Fibroblast of mammary gland (primary cell): ENCODE results near the gene CNTN5.
A peak's percentile ranks its signal among the peaks of the same experiment; 100 is the strongest.

ENCODE experiments used
- DNase-seq: peaks from one replicate; pipeline ENCODE4 v3.0.0-alpha.2; 2010; ENCODE audit warnings: low read depth
- H3K4me3 ChIP-seq: 2 replicates; pipeline ENCODE4 v1.5.1; 2011; ENCODE audit warnings: low read depth, mild to moderate bottlenecking, low read length, moderate library complexity; ENCODE audit not compliant: control insufficient read depth
- CTCF ChIP-seq: conservative IDR thresholded peaks from 2 replicates; pipeline ENCODE4 v1.5.1; 2011; ENCODE audit warnings: low read depth, low read length, inconsistent platforms; ENCODE audit not compliant: control insufficient read depth, insufficient read depth

Gene CNTN5

DNA sequence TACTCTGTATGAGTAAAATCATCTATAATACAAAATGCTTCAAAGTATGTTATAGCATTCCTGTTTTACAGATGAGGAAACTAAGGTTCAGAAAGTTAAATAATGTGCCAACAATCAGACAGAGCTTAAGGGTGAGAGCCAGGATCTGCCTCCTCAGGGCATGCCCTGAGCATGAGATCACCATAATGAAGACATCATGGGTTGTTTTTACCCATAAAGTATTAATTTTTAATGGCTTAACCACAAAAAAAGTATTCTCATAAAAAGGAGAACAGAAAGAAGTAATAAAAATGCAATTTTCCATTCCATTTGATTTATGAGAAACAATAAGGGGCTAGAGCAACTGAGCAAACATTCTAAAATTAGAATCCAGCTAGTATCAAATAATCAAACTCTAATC lies 1132.0 kb downstream of the CNTN5 start:
- no peak for TF ChIP-seq CTCF
- peak; percentile 1 for DNase-seq
- H3K4me3 ChIP-seq = no peak overlapping the region

GRCh38 chr11:100163471-100163870 lies 1142.7 kb downstream of the CNTN5 start:
- no peak overlapping the region for H3K4me3 ChIP-seq
- DNase-seq = no peak
- TF ChIP-seq CTCF = no peak

DNA sequence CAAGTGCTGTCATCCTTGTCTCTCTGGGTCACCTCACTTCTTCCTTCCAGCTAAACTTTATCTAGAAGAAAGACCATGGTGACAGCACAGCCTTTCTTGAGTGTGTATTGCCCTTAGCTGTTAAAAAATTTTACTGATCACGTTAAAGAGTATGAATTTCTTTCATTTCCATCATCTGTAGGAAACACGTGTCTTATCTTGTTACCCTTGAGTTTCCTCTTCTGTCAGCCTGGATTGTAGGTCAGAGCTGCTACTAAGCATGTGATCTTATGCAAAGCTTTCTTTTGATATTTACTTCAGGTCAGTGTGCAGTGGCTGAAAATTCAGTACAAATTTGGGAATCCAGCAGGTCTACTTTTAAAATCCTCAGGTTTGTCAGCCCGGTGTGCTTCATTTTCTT lies 1154.1 kb downstream of the CNTN5 start:
- no peak overlapping the region for H3K4me3 ChIP-seq
- DNase-seq = no peak
- TF ChIP-seq CTCF = no peak

DNA sequence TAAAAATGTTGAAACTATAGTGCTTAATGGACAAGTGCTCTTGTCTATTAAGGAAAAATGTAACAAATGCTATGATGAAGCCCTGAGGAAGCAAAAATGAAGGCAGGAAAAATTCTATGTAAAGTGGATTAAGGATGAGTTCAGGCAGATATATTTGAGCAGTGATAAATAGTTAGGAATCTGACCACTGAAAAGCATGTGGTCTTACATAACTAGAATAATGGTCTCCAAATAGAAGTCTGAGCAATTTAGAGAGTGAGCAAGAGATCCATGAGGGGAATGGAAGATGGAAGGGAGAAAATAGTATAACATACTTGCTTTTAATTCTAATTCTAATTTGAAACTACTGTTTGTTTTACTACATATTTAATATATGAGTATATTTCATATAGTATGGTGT lies 1155.7 kb downstream of the CNTN5 start:
- TF ChIP-seq CTCF = no peak
- no peak overlapping the region for H3K4me3 ChIP-seq
- no peak for DNase-seq

DNA sequence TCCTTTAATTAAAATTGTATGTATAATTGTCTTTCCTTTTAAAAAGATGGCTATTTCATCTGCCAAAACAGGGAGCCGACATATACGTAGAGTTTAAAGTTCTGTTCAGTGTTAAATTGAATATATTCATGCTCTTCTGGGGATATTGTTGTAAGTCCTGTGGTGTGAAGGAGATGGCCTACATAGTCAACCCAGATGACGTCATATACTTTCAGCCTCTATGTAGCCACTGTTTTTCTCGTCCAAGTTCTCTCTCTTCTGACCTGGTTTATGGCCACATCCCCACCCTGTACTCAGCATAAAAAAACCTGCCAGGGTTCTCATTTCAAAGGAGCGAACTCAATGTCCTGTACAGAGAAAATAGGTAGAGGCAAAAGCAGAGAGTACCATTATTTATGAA lies 1156.9 kb downstream of the CNTN5 start:
- no peak for DNase-seq
- no peak for TF ChIP-seq CTCF
- H3K4me3 ChIP-seq = no peak overlapping the region

- TF ChIP-seq CTCF = no peak
- DNase-seq = no peak
- no peak overlapping the region for H3K4me3 ChIP-seq
Measured at GRCh38 chr11:100182350-100182749, 1161.6 kb downstream of the CNTN5 start.

DNA sequence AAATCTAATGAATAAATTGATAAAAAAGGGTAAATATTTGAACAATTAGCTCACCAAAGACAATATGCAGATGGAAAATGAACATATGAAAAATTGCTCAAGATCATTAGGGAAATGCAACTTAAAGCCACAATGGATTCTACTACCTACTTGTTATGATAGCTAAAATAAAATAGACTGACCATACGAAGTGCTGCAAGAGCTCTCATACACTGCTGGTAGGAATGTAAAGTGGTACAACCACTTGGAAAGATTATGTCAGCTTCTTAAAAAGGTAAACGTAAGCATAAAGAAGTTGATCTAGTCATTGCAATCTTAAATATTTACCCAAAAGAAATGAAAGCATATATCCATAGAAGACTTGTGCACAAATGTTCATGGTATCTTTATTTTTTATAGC lies 1162.2 kb downstream of the CNTN5 start:
- H3K4me3 ChIP-seq = no peak overlapping the region
- no peak for DNase-seq
- TF ChIP-seq CTCF = no peak
